Fibroblast of lung (primary cell): ENCODE measurements around the gene ARID1B.

ENCODE experiments used
- CTCF ChIP-seq, 2 donors: IDR thresholded peaks in 1 of 2; conservative IDR thresholded peaks in 1 of 2; 1 replicate in 1 of 2; 2 replicates in 1 of 2; pipeline ENCODE4 v1.5.1; 2011 to 2012; ENCODE audit warnings: low read length in 2 of 2, control low read depth in 1 of 2, inconsistent platforms in 1 of 2, low read depth in 1 of 2, mild to moderate bottlenecking in 1 of 2
- EZH2 ChIP-seq: IDR thresholded peaks from 2 replicates; pipeline ENCODE4 v1.5.1; 2012; ENCODE audit warnings: low read length, control low read depth, mild to moderate bottlenecking; ENCODE audit errors: missing control alignments

GRCh38 chr6:156826290-156826955, 49.2 kb downstream of the ARID1B start:
- no peak for TF ChIP-seq CTCF (conservative IDR thresholded peaks at IDR 0.05 in 1 of 2, IDR thresholded peaks at IDR 0.05 in 1 of 2; ENCODE audit: low read depth in 1 of 2, low read length in 2 of 2)
- TF ChIP-seq EZH2, result no peak
